ENCODE data around the gene ZNF397. TPM values are rescaled to one million over a fixed set of nuclear protein-coding genes. Genes with fewer than 3 reads are reported as not detected.

ZNF397 gene
- total and polyA plus RNA-seq, 4 donors: 3.8 to 20.0 (median 9.6) TPM

DNA sequence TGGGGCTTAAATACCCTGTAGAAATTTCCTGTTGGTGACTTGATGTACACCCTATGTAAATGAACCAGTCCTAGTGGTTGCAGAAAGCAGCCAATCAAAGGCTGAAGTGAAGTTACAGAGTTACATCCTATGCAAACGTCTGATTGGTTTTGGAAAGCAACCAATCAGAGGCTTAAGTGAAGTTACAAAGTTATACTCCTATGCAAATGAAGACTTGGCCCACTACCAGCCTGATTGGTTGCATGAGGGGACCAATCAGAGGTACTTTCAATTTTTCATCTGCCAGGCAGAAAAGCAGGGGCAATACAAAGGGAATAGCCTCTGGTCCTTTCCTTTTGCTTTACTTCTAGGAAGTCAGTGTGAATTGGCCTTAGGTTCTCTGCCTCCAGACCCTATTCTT, 13.6 kb upstream of the ZNF397 start:
- Histone ChIP-seq H3K4me1 (ENCODE audit: control insufficient read depth in 4 of 4, insufficient read depth in 4 of 4, low read length in 3 of 4) (peaks cover 0 to 4% (median 3%) of the 10 kb centered on the region in 4 donors), H3K9me3 (ENCODE audit: control insufficient read depth in 4 of 4, low read length in 3 of 4) (no peaks in the 10 kb centered on the region), H3K36me3 (ENCODE audit: control insufficient read depth in 4 of 4, insufficient read depth in 3 of 4, low read depth in 1 of 4, low read length in 3 of 4) (no peaks in the 10 kb centered on the region), H3K9ac (ENCODE audit: low read depth in 1 of 2, low read length in 2 of 2) (no peak overlapping the region), H3K4me3 (ENCODE audit: low read depth in 1 of 3, low read length in 3 of 3) (no peak overlapping the region), H3K27ac (ENCODE audit: low read depth in 1 of 2, low read length in 2 of 2) (no peak overlapping the region), H3K27me3 (ENCODE audit: control insufficient read depth in 4 of 4, insufficient read depth in 4 of 4, low read length in 3 of 4) (no peaks in the 10 kb centered on the region)
- DNase-seq (ENCODE audit: low spot score): no peak
- TF ChIP-seq HNF4G (IDR thresholded peaks at IDR 0.05): no peak
- TF ChIP-seq NR2F2 (IDR thresholded peaks at IDR 0.05): no peak
- TF ChIP-seq FOXA2 (IDR thresholded peaks at IDR 0.05): no peak
- TF ChIP-seq, protein P1, sequence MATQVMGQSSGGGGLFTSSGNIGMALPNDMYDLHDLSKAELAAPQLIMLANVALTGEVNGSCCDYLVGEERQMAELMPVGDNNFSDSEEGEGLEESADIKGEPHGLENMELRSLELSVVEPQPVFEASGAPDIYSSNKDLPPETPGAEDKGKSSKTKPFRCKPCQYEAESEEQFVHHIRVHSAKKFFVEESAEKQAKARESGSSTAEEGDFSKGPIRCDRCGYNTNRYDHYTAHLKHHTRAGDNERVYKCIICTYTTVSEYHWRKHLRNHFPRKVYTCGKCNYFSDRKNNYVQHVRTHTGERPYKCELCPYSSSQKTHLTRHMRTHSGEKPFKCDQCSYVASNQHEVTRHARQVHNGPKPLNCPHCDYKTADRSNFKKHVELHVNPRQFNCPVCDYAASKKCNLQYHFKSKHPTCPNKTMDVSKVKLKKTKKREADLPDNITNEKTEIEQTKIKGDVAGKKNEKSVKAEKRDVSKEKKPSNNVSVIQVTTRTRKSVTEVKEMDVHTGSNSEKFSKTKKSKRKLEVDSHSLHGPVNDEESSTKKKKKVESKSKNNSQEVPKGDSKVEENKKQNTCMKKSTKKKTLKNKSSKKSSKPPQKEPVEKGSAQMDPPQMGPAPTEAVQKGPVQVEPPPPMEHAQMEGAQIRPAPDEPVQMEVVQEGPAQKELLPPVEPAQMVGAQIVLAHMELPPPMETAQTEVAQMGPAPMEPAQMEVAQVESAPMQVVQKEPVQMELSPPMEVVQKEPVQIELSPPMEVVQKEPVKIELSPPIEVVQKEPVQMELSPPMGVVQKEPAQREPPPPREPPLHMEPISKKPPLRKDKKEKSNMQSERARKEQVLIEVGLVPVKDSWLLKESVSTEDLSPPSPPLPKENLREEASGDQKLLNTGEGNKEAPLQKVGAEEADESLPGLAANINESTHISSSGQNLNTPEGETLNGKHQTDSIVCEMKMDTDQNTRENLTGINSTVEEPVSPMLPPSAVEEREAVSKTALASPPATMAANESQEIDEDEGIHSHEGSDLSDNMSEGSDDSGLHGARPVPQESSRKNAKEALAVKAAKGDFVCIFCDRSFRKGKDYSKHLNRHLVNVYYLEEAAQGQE (IDR thresholded peaks at IDR 0.05): no peak
- TF ChIP-seq TAF1 (conservative IDR thresholded peaks at IDR 0.05): no peak
- TF ChIP-seq, protein P2, sequence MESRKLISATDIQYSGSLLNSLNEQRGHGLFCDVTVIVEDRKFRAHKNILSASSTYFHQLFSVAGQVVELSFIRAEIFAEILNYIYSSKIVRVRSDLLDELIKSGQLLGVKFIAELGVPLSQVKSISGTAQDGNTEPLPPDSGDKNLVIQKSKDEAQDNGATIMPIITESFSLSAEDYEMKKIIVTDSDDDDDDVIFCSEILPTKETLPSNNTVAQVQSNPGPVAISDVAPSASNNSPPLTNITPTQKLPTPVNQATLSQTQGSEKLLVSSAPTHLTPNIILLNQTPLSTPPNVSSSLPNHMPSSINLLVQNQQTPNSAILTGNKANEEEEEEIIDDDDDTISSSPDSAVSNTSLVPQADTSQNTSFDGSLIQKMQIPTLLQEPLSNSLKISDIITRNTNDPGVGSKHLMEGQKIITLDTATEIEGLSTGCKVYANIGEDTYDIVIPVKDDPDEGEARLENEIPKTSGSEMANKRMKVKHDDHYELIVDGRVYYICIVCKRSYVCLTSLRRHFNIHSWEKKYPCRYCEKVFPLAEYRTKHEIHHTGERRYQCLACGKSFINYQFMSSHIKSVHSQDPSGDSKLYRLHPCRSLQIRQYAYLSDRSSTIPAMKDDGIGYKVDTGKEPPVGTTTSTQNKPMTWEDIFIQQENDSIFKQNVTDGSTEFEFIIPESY (IDR thresholded peaks at IDR 0.05): no peak
- TF ChIP-seq SP1 (IDR thresholded peaks at IDR 0.05): no peak
- no peak for TF ChIP-seq HNF4A (conservative IDR thresholded peaks at IDR 0.05)
- TF ChIP-seq, protein P3, sequence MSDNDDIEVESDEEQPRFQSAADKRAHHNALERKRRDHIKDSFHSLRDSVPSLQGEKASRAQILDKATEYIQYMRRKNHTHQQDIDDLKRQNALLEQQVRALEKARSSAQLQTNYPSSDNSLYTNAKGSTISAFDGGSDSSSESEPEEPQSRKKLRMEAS (IDR thresholded peaks at IDR 0.05): no peak
- no peak for TF ChIP-seq FOXA1 (IDR thresholded peaks at IDR 0.05)
- no peak for TF ChIP-seq GABPA (IDR thresholded peaks at IDR 0.05 in 1 of 2, conservative IDR thresholded peaks at IDR 0.05 in 1 of 2)
- no peak for TF ChIP-seq JUND (IDR thresholded peaks at IDR 0.05)
- WGBS: 86% methylated on average over 1 of the region's 1 CpG

DNA sequence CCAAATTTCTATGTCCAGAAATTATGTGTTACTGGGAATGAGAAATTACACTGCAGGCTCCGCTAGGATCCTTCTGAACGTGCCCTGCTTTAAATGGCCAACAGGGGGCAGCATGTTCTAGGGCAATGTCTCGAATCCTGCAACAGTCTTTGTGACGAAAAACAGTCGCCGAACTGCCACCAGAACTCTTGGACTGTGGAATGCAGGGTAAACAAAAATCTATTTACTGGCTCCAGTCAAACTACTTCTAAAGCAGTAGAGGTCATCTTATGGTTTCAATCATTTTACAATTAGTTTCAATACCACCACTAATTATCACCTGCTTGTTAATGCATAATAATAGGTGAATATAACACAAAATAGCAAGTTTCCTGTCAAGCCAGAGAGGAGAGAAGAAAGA, 9.8 kb upstream of the ZNF397 start:
- Histone ChIP-seq H3K27me3 (ENCODE audit: control insufficient read depth in 4 of 4, insufficient read depth in 4 of 4, low read length in 3 of 4) (no peaks in the 10 kb centered on the region), H3K36me3 (ENCODE audit: control insufficient read depth in 4 of 4, insufficient read depth in 3 of 4, low read depth in 1 of 4, low read length in 3 of 4) (no peaks in the 10 kb centered on the region), H3K4me3 (ENCODE audit: low read depth in 1 of 3, low read length in 3 of 3) (no peak overlapping the region), H3K27ac (ENCODE audit: low read depth in 1 of 2, low read length in 2 of 2) (no peak overlapping the region), H3K4me1 (ENCODE audit: control insufficient read depth in 4 of 4, insufficient read depth in 4 of 4, low read length in 3 of 4) (peaks cover 0 to 4% (median 3%) of the 10 kb centered on the region in 4 donors), H3K9me3 (ENCODE audit: control insufficient read depth in 4 of 4, low read length in 3 of 4) (no peaks in the 10 kb centered on the region), H3K9ac (ENCODE audit: low read depth in 1 of 2, low read length in 2 of 2) (no peak overlapping the region)
- peak; percentile 79 for DNase-seq (ENCODE audit: low spot score)
- whole genome bisulfite sequencing: 0% methylated on average over 6 of the region's 6 CpGs
- TF ChIP-seq, protein P3 (IDR thresholded peaks at IDR 0.05): no peak
- TF ChIP-seq HNF4A (conservative IDR thresholded peaks at IDR 0.05) (peak; percentile 78 to 87), FOXA2 (IDR thresholded peaks at IDR 0.05) (peak; percentile 56), GABPA (IDR thresholded peaks at IDR 0.05 in 1 of 2, conservative IDR thresholded peaks at IDR 0.05 in 1 of 2) (peak in 1 of 2 donors; percentile 42), JUND (IDR thresholded peaks at IDR 0.05) (peak; percentile 20 to 36), TAF1 (conservative IDR thresholded peaks at IDR 0.05) (no peak), RXRA (IDR thresholded peaks at IDR 0.05) (peak; percentile 52 to 69), RAD21 (IDR thresholded peaks at IDR 0.05) (peak; percentile 98 to 99), HNF4G (IDR thresholded peaks at IDR 0.05) (peak; percentile 38), YY1 (IDR thresholded peaks at IDR 0.05) (peak; percentile 24), SP1 (IDR thresholded peaks at IDR 0.05) (peak; percentile 82), FOXA1 (IDR thresholded peaks at IDR 0.05) (peak; percentile 59)
- TF ChIP-seq, protein P4, sequence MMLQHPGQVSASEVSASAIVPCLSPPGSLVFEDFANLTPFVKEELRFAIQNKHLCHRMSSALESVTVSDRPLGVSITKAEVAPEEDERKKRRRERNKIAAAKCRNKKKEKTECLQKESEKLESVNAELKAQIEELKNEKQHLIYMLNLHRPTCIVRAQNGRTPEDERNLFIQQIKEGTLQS (IDR thresholded peaks at IDR 0.05): peak; percentile 31
- TF ChIP-seq, protein P5, sequence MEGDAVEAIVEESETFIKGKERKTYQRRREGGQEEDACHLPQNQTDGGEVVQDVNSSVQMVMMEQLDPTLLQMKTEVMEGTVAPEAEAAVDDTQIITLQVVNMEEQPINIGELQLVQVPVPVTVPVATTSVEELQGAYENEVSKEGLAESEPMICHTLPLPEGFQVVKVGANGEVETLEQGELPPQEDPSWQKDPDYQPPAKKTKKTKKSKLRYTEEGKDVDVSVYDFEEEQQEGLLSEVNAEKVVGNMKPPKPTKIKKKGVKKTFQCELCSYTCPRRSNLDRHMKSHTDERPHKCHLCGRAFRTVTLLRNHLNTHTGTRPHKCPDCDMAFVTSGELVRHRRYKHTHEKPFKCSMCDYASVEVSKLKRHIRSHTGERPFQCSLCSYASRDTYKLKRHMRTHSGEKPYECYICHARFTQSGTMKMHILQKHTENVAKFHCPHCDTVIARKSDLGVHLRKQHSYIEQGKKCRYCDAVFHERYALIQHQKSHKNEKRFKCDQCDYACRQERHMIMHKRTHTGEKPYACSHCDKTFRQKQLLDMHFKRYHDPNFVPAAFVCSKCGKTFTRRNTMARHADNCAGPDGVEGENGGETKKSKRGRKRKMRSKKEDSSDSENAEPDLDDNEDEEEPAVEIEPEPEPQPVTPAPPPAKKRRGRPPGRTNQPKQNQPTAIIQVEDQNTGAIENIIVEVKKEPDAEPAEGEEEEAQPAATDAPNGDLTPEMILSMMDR (IDR thresholded peaks at IDR 0.05; ENCODE audit: low read depth, low read length, missing input control): peak; percentile 99
- TF ChIP-seq, protein P2 (IDR thresholded peaks at IDR 0.05): no peak

Measured in liver (tissue), 9 donors.